Activated CD8-positive, alpha-beta memory T cell treated with anti-CD3 and anti-CD28 coated beads, Interleukin-2, amount 50 U/mL, for 1 hour (primary cell): Measurements from ENCODE around the gene CYTH3.
"Not testable (repeated sequence)": the region's sequence is repeated elsewhere in the genome, so short reads cannot be mapped to it uniquely, and the experiment has no call there.

Experiments used
- DNase-seq: peaks from one replicate; pipeline ENCODE4 v3.0.0-alpha.2; 2020; ENCODE audit errors: extremely low read depth

Gene CYTH3

GRCh38 chr7:6229284-6229683, 43.1 kb downstream of the CYTH3 start:
- DNase-seq, result not testable (repeated sequence)

DNA sequence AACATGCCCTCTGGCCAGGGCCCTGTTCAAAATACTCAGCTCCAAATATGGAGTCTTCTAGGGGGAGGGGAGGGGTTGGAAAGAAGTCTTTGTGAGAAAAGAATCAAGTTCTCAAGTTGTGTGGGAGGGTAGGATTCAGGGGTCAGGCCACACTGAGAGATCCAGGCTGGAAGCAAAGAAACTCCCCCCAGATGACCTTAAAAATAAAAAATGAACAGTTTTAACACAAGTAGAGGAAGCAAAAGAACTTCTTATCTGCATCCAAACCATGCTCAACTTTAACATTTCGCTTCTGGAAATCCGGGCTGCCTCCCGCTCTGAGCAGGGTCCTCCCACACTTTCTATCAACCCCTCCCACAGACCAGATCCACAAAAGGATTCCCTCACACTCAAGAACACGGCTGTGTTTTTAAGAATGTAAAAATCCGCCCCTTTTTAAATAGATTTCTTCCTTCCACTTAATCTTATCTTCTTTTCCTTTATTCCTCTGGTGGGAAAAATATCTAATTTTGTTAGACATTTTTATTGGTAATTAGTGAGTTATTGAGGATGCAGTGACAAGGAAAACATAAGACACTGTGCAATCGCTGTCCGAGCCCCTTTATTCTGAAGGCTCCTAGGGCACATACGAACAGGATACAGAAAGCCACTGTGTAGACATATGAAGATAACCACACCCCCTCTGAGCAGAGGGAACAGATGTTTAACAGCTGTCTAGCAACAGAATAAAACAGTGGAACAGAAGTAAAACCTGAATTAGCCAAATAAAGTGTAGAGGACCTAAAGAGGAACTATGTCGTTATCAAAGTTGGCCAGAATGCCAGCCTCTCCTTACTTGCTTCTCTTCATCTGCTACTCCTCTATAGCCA, 43.8 kb downstream of the CYTH3 start:
- no peak for DNase-seq

GRCh38 chr7:6227294-6227846, 45.1 kb downstream of the CYTH3 start:
- no peak for DNase-seq

DNA sequence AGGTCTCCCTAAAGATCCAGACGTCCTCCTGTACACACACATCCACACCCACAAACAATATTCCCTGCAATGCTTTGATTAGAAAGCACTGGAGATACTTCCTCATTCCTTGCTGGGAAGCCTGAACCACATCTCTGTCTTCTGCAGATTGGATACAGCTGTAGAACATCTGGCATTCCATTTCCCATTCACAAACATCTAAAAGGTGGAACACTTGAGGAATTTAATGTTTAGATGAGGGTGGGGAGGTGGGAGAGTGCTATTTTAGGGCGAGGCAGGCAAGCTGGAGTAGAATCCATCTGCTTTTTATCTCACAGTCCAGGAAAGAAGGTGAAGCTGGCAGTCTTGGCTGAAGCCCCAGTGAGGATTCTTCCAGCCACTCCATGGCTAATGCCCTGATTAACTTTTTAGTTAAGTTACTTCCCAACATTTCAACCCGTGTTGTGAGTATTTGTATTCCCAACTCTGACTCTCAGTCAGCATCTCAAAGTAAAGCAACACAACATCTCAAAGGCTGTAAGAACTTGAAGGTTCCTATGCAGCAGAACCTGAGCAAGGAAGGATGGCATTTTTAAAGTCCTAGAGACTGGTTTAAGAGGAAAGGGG, 46.1 kb downstream of the CYTH3 start:
- DNase-seq, result no peak

DNA sequence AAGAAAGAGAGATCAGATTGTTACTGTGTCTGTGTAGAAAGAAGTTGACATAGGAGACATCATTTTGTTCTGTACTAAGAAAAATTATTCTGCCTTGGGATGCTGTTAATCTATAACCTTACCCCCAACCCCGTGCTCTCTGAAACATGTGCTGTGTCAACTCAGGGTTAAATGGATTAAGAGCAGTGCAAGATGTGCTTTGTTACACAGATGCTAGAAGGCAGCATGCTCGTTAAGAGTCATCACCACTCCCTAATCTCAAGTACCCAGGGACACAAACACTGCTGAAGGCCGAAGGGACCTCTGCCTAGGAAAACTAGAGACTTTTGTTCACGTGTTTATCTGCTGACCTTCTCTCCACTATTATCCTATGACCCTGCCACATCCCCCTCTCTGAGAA, 49.0 kb downstream of the CYTH3 start:
- not testable (repeated sequence) for DNase-seq

DNA sequence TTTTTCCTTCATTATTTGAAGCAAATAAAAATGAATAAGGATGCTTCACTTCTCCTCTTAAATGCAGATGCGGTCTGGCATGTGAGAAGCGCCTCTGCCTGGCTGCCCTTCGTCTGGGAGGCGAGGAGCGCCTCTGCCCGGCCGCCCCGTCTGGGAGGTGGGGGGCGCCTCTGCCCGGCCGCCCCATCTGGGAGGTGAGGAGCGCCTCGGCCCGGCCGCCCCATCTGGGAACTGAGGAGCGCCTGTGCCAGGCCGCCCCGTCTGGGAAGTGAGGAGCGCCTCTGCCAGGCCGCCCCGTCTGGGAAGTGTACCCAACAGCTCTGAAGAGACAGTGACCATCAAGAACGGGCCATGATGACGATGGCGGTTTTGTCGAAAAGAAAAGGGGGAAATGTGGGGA, 49.4 kb downstream of the CYTH3 start:
- not testable (repeated sequence) for DNase-seq

GRCh38 chr7:6221340-6222319, 50.8 kb downstream of the CYTH3 start:
- DNase-seq, result no peak

GRCh38 chr7:6218329-6218728, 54.1 kb downstream of the CYTH3 start:
- DNase-seq, result no peak

DNA sequence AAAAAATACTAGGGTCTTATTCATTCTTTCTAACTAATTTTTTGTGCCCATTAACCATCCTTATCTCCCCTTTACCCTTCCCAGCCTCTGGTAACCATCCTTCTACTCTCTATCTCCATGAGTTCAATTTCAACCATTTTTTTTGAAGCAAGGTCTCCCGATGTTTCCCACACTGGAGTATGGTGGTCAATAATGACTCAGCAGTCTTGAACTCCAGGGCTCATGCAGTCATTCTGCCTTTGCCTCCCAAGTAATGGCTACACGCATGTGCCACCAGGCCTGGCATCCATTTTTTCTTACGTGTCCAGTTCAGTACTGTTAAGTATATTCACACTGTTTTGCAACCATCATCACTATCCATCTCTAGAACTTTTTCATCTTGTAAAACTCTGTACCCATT, 60.4 kb downstream of the CYTH3 start:
- DNase-seq, result no peak

- DNase-seq, result no peak
Measured at GRCh38 chr7:6210621-6211372, 61.6 kb downstream of the CYTH3 start.

DNA sequence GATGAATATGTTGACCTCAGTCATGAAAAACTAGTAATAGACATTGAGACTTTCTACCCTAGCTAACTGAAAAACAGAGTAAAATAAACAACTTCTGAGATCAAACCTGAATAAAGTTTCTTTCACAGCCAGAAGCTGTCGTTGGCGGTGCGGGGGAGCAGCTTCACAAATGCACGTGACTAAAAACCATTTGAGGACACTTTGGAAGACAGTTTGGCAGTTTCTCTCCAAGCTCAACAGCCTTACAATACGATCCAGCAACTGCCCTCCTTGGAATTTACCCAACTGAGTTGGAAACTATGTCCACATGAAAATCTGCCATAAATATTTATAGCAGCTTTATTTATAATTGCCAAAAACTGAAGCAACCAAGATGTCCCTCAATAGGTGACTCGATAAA, 63.1 kb downstream of the CYTH3 start:
- no peak for DNase-seq

GRCh38 chr7:6208573-6209328, 63.7 kb downstream of the CYTH3 start:
- no peak for DNase-seq

DNA sequence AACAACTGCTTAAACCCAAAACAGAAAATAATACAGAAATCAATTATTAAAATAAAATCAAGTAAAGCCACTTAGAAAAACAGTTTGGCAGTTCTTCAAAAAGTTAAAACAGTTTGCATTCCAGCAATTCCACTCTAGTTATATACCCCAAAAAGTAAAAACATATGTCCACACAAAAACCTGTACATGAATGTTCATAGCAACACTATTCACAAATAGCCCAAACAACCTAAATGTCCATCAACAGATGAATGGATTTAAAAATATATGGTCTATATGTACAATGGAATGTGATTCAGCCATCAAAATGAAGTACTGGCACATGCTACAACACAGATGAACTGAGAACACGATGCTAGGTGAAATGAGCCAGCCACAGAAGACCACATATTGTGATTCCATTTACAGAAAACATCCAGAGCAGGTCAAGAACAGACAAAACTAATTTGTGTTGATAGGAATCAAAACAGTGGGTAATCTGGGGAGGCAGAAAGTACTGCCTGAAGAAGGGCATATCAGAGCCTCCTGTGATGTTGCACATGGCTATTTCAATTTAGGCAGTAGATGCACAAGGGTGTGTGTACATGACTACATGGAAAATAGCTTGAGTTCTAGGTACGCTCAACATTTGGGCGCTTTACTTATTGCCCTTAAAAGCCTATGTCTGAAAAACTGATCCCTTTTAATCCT, 66.3 kb downstream of the CYTH3 start:
- DNase-seq, result no peak

GRCh38 chr7:6203381-6203780, 69.0 kb downstream of the CYTH3 start:
- DNase-seq, result no peak

DNA sequence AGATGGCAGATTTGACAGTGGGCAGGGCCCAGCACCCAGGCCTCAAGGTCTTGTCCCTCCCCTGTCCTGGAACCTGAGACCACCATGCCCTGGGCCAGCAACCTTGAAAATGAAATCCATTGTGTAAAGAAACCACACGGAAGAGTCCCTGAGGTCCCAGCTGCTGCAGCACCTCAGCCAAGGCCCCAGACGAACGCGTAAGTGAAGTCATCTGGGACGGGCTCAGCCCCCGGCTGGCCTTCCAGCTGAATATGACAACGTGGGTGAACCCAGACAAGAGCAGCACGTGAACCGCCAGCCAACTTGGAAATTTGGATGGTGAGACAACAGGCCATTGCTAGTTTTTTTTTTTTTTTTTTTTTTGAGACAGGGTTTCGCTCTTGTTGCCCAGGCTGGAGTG, 70.3 kb downstream of the CYTH3 start:
- DNase-seq, result no peak

DNA sequence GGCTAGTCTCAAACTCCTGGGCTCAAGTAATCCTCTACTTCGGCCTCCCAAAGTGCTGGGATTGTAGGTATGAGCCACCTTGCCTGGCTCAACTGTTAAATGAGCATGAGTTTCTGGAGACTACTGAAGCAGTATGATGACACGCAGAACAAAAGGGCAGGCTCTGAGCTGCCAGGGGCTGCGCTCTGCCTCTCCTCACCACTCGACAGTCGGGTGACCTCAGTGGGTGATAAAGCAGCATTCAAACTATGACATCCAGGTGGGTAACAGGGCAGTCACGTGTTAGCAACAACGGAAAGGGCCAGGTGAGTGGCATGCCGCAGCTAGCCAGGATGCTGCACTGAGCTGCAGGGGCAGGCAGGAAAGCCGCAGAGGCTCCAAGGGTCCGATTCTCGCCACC, 71.5 kb downstream of the CYTH3 start:
- DNase-seq, result no peak

- DNase-seq, result no peak
Measured at GRCh38 chr7:6198689-6199595, 73.5 kb downstream of the CYTH3 start.

- no peak for DNase-seq
Measured at GRCh38 chr7:6197801-6198551, 74.4 kb downstream of the CYTH3 start.
